Middle frontal gyrus (tissue), 1 donor: ENCODE measurements around the gene TNIP2.
"Not testable (repeated sequence)": the region's sequence is repeated elsewhere in the genome, so short reads cannot be mapped to it uniquely, and the experiment has no call there.

Experiments
- DNase-seq: peaks from one replicate; pipeline ENCODE4 v3.0.0-alpha.2; 2015; ENCODE audit warnings: low spot score; ENCODE audit errors: extremely low spot score

The TNIP2 gene

GRCh38 chr4:2744576-2745270, 11.4 kb downstream of the TNIP2 start:
- DNase-seq: no peak

GRCh38 chr4:2743518-2744445, 12.4 kb downstream of the TNIP2 start:
- DNase-seq: no peak

GRCh38 chr4:2742823-2743517, 13.2 kb downstream of the TNIP2 start:
- DNase-seq: no peak

GRCh38 chr4:2742081-2742822, 13.9 kb downstream of the TNIP2 start:
- no peak for DNase-seq

GRCh38 chr4:2741626-2742025, 14.5 kb downstream of the TNIP2 start:
- no peak for DNase-seq

- DNase-seq: not testable (repeated sequence)
Measured at GRCh38 chr4:2738296-2738695, 17.8 kb downstream of the TNIP2 start.

- DNase-seq: no peak
Measured at GRCh38 chr4:2735869-2736268, 20.3 kb downstream of the TNIP2 start.

GRCh38 chr4:2734612-2735011, 21.5 kb downstream of the TNIP2 start:
- no peak for DNase-seq

- no peak for DNase-seq
Measured at GRCh38 chr4:2733844-2734574, 22.1 kb downstream of the TNIP2 start.

- DNase-seq: no peak
Measured at GRCh38 chr4:2733001-2733843, 22.9 kb downstream of the TNIP2 start.

- no peak for DNase-seq
Measured at GRCh38 chr4:2732526-2732925, 23.6 kb downstream of the TNIP2 start.

- no peak for DNase-seq
Measured at GRCh38 chr4:2731907-2732317, 24.2 kb downstream of the TNIP2 start.

- no peak for DNase-seq
Measured at GRCh38 chr4:2729533-2729875, 26.6 kb downstream of the TNIP2 start.

- no peak for DNase-seq
Measured at GRCh38 chr4:2728806-2729532, 27.2 kb downstream of the TNIP2 start.

GRCh38 chr4:2728221-2728620, 27.9 kb downstream of the TNIP2 start:
- DNase-seq: no peak

GRCh38 chr4:2726881-2727280, 29.3 kb downstream of the TNIP2 start:
- DNase-seq: not testable (repeated sequence)

- DNase-seq: no peak
Measured at GRCh38 chr4:2725380-2725779, 30.8 kb downstream of the TNIP2 start.

- no peak for DNase-seq
Measured at GRCh38 chr4:2723751-2724150, 32.4 kb downstream of the TNIP2 start.

- no peak for DNase-seq
Measured at GRCh38 chr4:2722033-2722432, 34.1 kb downstream of the TNIP2 start.
